Lower lobe of right lung (tissue), 2 donors: ENCODE data around the gene LSM11. TPM values are rescaled to one million over a fixed set of nuclear protein-coding genes. Genes with fewer than 3 reads are reported as not detected.

Experiments
- ATAC-seq, 2 donors: fragments of 200-7000 bp; cut with Tn5 transposase; one replicate each; pipeline ENCODE4 v1.9.1; 2020 to 2022; ENCODE audit warnings: mild to moderate bottlenecking in 2 of 2, moderate library complexity in 2 of 2
- DNase-seq: peaks from one replicate; pipeline ENCODE4 v3.0.0-alpha.2; 2020
- H3K27ac ChIP-seq: fragments of 200-600 bp; one replicate; pipeline ENCODE4 v1.8.0; 2022
- H3K27me3 ChIP-seq: fragments of 200-600 bp; one replicate; pipeline ENCODE4 v1.8.0; 2022; ENCODE audit warnings: low read depth
- H3K36me3 ChIP-seq: fragments of 200-600 bp; one replicate; pipeline ENCODE4 v1.8.0; 2022; ENCODE audit warnings: mild to moderate bottlenecking
- H3K4me1 ChIP-seq: fragments of 200-600 bp; one replicate; pipeline ENCODE4 v1.8.0; 2022
- H3K4me3 ChIP-seq: fragments of 200-600 bp; one replicate; pipeline ENCODE4 v1.8.0; 2022; ENCODE audit warnings: mild to moderate bottlenecking
- H3K9me3 ChIP-seq: fragments of 200-600 bp; one replicate; pipeline ENCODE4 v1.8.0; 2022
- CTCF ChIP-seq: fragments of 200-600 bp; IDR thresholded peaks from one replicate; pipeline ENCODE4 v1.8.0; 2022; ENCODE audit warnings: antibody characterized with exemption, mild to moderate bottlenecking
- intact Hi-C: fragments of 100-400 bp; cut with DNase I; formaldehyde crosslinking; loops from one replicate; pipeline ENCODE4 v1.11.0; 2022
- total RNA-seq: library from RNA; stranded (reverse); fragmentation: NEBNext Ultra II Directional; extraction: Animal tissue kit (Norgen Biotek cat#: 25700); gene quantifications from one replicate; pipeline ENCODE4 v1.2.1, GENCODE V29; 2021
- donor health status: DM: no; HTN: yes; CAD: no; lungs with severe emphysema.

LSM11 gene
- total RNA-seq, 1 donor from 2014 or later: 3.1 TPM

- Histone ChIP-seq H3K27ac (no peak overlapping the region), H3K4me1 (no peaks in the 10 kb centered on the region), H3K4me3 (no peak overlapping the region), H3K36me3 (peaks cover 71% of the 10 kb centered on the region), H3K27me3 (no peaks in the 10 kb centered on the region), H3K9me3 (no peaks in the 10 kb centered on the region)
- no peak for ATAC-seq
- TF ChIP-seq CTCF: no peak
- no peak for DNase-seq
- intact Hi-C loops: no loop called here
These were observed 12.6 kb downstream of the LSM11 start for GRCh38 chr5:157756122-157756521.

GRCh38 chr5:157758706-157759105 is 15.2 kb downstream of the LSM11 start:
- intact Hi-C loops: no loop called here
- DNase-seq: no peak
- no peaks in the 10 kb centered on the region for H3K4me1 ChIP-seq
- no peaks in the 10 kb centered on the region for H3K27me3 ChIP-seq
- no peak for TF ChIP-seq CTCF
- no peaks in the 10 kb centered on the region for H3K9me3 ChIP-seq
- no peak overlapping the region for H3K4me3 ChIP-seq
- ATAC-seq: no peak
- peaks cover 46% of the 10 kb centered on the region for H3K36me3 ChIP-seq
- no peak overlapping the region for H3K27ac ChIP-seq

- H3K27me3 ChIP-seq: no peaks in the 10 kb centered on the region
- no peaks in the 10 kb centered on the region for H3K4me1 ChIP-seq
- peak; percentile 77 for TF ChIP-seq CTCF
- no peak for DNase-seq
- H3K9me3 ChIP-seq: no peaks in the 10 kb centered on the region
- no peak overlapping the region for H3K27ac ChIP-seq
- no peak overlapping the region for H3K4me3 ChIP-seq
- ATAC-seq: peak; percentile 80 to 89
- H3K36me3 ChIP-seq: peaks cover 17% of the 10 kb centered on the region
- intact Hi-C loops: no loop called here
These were observed 18.4 kb downstream of the LSM11 start for GRCh38 chr5:157761690-157762621.

GRCh38 chr5:157764531-157764930 is 21.0 kb downstream of the LSM11 start:
- Histone ChIP-seq H3K36me3 (peaks cover under 1% of the 10 kb centered on the region), H3K4me3 (no peak overlapping the region), H3K4me1 (no peaks in the 10 kb centered on the region), H3K9me3 (no peaks in the 10 kb centered on the region), H3K27ac (no peak overlapping the region), H3K27me3 (no peaks in the 10 kb centered on the region)
- ATAC-seq (no peak), DNase-seq (no peak)
- TF ChIP-seq CTCF: no peak
- intact Hi-C loops: no loop called here

GRCh38 chr5:157766442-157766841 is 22.9 kb downstream of the LSM11 start:
- intact Hi-C loops: no loop called here
- TF ChIP-seq CTCF: no peak
- DNase-seq: no peak
- H3K9me3 ChIP-seq: no peaks in the 10 kb centered on the region
- H3K36me3 ChIP-seq: no peaks in the 10 kb centered on the region
- no peak overlapping the region for H3K4me3 ChIP-seq
- no peaks in the 10 kb centered on the region for H3K4me1 ChIP-seq
- no peak overlapping the region for H3K27ac ChIP-seq
- no peaks in the 10 kb centered on the region for H3K27me3 ChIP-seq
- no peak for ATAC-seq
